Loucy (cell line): ENCODE data around the gene GNAZ.

Source experiments
- H2AFZ ChIP-seq: fragments of 200-600 bp; sonication (generic); 2 replicates; pipeline ENCODE4 v1.6.0; 2016; ENCODE audit warnings: antibody characterized with exemption, mild to moderate bottlenecking, low read length, moderate library complexity
- H3F3A ChIP-seq: fragments of 200-600 bp; 2 replicates; pipeline ENCODE4 v1.6.0; 2016; ENCODE audit warnings: antibody characterized with exemption, low read depth, mild to moderate bottlenecking
- H3K27me3 ChIP-seq: fragments of 200-600 bp; sonication (generic); 2 replicates; pipeline ENCODE4 v1.6.1; 2014; ENCODE audit warnings: low read length, mild to moderate bottlenecking; ENCODE audit not compliant: insufficient read depth, poor library complexity, severe bottlenecking
- H3K36me3 ChIP-seq: fragments of 200-600 bp; sonication (generic); 2 replicates; pipeline ENCODE4 v1.6.1; 2016; ENCODE audit warnings: low read length; ENCODE audit not compliant: insufficient read depth
- H3K4me1 ChIP-seq: fragments of 200-600 bp; sonication (generic); 2 replicates; pipeline ENCODE4 v1.5.1; 2014; ENCODE audit warnings: low read length, mild to moderate bottlenecking; ENCODE audit not compliant: insufficient read depth, poor library complexity, severe bottlenecking
- H3K4me2 ChIP-seq: fragments of 200-600 bp; sonication (generic); 2 replicates; pipeline ENCODE4 v1.6.0; 2014; ENCODE audit warnings: antibody characterized with exemption, low read length, low read depth, mild to moderate bottlenecking; ENCODE audit not compliant: poor library complexity, severe bottlenecking
- H3K4me3 ChIP-seq: fragments of 200-600 bp; sonication (generic); 2 replicates; pipeline ENCODE4 v1.5.1; 2014; ENCODE audit warnings: low read length, mild to moderate bottlenecking, mixed read lengths; ENCODE audit not compliant: poor library complexity, severe bottlenecking
- H3K79me2 ChIP-seq: fragments of 200-600 bp; sonication (generic); 2 replicates; pipeline ENCODE4 v1.6.1; 2014; ENCODE audit warnings: low read length; ENCODE audit not compliant: insufficient read depth
- H3K9ac ChIP-seq: fragments of 200-600 bp; sonication (generic); 2 replicates; pipeline ENCODE4 v1.6.0; 2014; ENCODE audit warnings: mild to moderate bottlenecking, low read depth, low read length, moderate library complexity; ENCODE audit not compliant: poor library complexity, severe bottlenecking
- H3K9me2 ChIP-seq: fragments of 200-600 bp; sonication (generic); replicated peaks from 2 replicates; pipeline ENCODE4 v1.6.1; 2016; ENCODE audit warnings: low read depth, low read length, mixed read lengths
- H3K9me3 ChIP-seq: fragments of 200-600 bp; sonication (generic); 2 replicates; pipeline ENCODE4 v1.6.1; 2014; ENCODE audit warnings: mild to moderate bottlenecking, antibody characterized with exemption, low read length, low read depth; ENCODE audit not compliant: insufficient read depth
- H4K20me1 ChIP-seq: fragments of 200-600 bp; sonication (generic); 2 replicates; pipeline ENCODE4 v1.6.0; 2014; ENCODE audit warnings: antibody characterized with exemption, low read length, mild to moderate bottlenecking; ENCODE audit not compliant: insufficient read depth, poor library complexity, severe bottlenecking
- EZH2phosphoT487 ChIP-seq: fragments of 200-600 bp; IDR thresholded peaks from 2 replicates; pipeline ENCODE4 v1.6.1; 2018; ENCODE audit warnings: antibody characterized with exemption, mild to moderate bottlenecking, moderate library complexity, borderline replicate concordance
- TF ChIP-seq, protein P1 (sequence below): fragments of 200-600 bp; sonication (generic); conservative IDR thresholded peaks from 2 replicates; pipeline ENCODE4 v1.5.1; 2014; ENCODE audit warnings: mild to moderate bottlenecking, antibody characterized with exemption, low read length

GNAZ gene

DNA sequence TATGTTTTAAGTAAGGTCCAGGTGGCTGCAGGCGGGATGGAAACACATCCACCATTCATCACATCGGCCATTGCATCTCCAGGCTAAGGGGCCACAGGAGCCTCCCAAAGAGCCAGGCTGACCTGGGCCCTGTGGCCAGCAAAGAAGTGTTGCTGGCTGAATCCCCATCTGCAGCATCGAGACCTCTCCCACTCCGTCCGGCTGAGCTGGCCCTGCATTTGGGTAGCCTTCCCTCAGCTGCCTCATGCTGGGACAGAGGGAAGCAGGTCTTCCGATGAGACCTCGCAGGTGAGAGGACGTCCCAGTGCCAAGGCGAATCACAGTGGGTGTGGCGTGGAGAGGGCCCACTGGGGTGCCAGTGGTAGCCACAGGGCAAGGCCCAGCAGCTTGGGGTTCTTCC is 47.0 kb downstream of the GNAZ start:
- TF ChIP-seq EZH2phosphoT487, result no peak
- TF ChIP-seq, protein P1, sequence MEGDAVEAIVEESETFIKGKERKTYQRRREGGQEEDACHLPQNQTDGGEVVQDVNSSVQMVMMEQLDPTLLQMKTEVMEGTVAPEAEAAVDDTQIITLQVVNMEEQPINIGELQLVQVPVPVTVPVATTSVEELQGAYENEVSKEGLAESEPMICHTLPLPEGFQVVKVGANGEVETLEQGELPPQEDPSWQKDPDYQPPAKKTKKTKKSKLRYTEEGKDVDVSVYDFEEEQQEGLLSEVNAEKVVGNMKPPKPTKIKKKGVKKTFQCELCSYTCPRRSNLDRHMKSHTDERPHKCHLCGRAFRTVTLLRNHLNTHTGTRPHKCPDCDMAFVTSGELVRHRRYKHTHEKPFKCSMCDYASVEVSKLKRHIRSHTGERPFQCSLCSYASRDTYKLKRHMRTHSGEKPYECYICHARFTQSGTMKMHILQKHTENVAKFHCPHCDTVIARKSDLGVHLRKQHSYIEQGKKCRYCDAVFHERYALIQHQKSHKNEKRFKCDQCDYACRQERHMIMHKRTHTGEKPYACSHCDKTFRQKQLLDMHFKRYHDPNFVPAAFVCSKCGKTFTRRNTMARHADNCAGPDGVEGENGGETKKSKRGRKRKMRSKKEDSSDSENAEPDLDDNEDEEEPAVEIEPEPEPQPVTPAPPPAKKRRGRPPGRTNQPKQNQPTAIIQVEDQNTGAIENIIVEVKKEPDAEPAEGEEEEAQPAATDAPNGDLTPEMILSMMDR, result no peak
- Histone ChIP-seq H3F3A (no peaks in the 10 kb centered on the region), H3K4me2 (no peak overlapping the region), H4K20me1 (no peaks in the 10 kb centered on the region), H3K9me2 (no peaks in the 10 kb centered on the region), H3K4me1 (peaks cover 13% of the 10 kb centered on the region), H3K36me3 (no peaks in the 10 kb centered on the region), H3K27me3 (no peaks in the 10 kb centered on the region), H3K9ac (no peak overlapping the region), H3K4me3 (no peak overlapping the region), H3K79me2 (no peaks in the 10 kb centered on the region), H2AFZ (no peak overlapping the region), H3K9me3 (no peaks in the 10 kb centered on the region)

DNA sequence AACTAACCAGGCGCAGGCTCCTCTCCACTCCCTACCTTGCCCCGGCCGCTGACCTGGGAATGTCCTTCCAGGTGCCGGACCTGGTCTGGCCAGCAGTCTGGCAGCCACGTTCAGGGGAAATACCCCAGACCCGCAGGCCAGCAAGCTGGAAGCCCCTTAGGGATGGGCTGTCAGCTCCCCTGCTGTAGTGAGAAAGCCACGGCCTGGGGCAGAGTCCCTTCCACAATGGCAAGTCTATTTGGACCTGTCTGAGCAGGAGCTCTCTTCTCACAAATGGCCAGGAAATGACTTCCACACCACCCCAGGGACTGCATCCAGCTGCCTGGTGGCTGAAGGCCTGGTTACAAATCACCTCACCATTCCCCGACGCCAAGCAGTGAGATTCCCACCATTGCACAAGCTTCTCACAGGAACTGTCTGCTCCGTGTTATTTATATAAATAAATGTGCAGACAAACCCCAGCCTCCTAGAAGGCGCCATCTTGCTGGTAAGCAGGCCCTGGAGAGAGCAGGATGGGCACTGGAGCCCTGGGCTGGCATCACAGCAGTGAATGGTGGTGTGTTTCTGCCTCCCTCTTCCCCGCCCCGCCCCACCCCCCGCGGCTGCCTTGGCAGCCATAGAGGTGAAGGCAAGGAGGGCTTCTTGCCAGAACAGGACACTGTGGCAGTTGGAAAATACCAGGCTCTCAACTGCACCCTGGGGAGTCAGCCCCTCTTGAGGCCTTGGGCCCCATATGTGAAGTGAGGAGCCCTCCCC is 47.8 kb downstream of the GNAZ start:
- H3K9me2 ChIP-seq, result no peaks in the 10 kb centered on the region
- H4K20me1 ChIP-seq, result no peaks in the 10 kb centered on the region
- H3K27me3 ChIP-seq, result no peaks in the 10 kb centered on the region
- H3K9ac ChIP-seq, result no peak overlapping the region
- H3K4me2 ChIP-seq, result no peak overlapping the region
- H3K9me3 ChIP-seq, result no peaks in the 10 kb centered on the region
- H2AFZ ChIP-seq, result no peak overlapping the region
- H3K79me2 ChIP-seq, result no peaks in the 10 kb centered on the region
- no peaks in the 10 kb centered on the region for H3K36me3 ChIP-seq
- no peak for TF ChIP-seq EZH2phosphoT487
- TF ChIP-seq, protein P1, result no peak
- no peaks in the 10 kb centered on the region for H3F3A ChIP-seq
- no peak overlapping the region for H3K4me3 ChIP-seq
- peaks cover 10% of the 10 kb centered on the region for H3K4me1 ChIP-seq

DNA sequence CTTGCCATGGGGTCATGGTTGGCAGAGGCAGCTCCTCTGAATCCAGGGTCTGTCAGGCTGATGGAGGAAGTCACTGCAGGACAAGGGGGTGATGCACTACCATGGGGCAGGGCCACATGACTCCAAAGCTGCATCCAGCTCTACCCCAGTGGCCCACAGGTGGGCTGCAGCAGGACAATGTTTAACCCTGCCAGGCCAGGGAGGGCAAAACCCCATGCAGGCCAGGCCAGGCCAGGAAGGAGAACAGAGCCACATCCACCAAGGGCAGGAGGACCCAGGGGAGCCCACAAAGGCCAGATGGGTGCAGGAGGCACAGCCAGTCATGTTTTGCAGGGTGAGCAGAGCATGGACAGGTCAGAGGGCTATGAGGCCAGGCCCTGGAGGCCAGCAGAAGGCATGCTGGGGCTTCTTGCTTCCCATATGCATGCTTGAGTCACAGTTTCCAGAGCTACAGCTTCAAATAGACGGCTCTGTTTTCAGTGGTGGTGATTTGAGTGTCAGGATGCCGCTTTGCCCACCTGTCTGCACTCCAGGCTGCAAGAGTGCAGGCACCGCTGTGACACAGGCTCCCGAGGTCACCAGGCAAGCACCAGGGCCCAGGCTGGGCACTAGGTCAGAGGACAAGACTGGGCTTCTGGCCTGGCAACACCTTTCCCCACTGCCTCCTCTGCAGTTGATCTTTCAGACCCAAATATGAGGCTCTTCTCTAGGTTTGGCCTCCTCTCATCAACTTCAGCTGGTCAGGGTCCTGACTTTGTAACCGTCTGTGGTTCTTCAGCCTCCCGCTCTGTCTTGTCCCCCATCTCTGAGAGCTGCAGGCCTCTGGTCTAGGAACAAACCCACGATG is 48.6 kb downstream of the GNAZ start:
- Histone ChIP-seq H3F3A (no peaks in the 10 kb centered on the region), H3K4me3 (no peak overlapping the region), H4K20me1 (no peaks in the 10 kb centered on the region), H3K79me2 (no peaks in the 10 kb centered on the region), H2AFZ (no peak overlapping the region), H3K9me2 (no peaks in the 10 kb centered on the region), H3K36me3 (no peaks in the 10 kb centered on the region), H3K4me2 (no peak overlapping the region), H3K27me3 (no peaks in the 10 kb centered on the region), H3K4me1 (peaks cover 8% of the 10 kb centered on the region), H3K9ac (no peak overlapping the region), H3K9me3 (no peaks in the 10 kb centered on the region)
- no peak for TF ChIP-seq EZH2phosphoT487
- TF ChIP-seq, protein P1, result no peak
